GM15510 (cell line): ENCODE measurements around the gene POM121L2.

Experiments
- POLR2A ChIP-seq: IDR thresholded peaks from 3 replicates; pipeline ENCODE4 v1.6.1; 2011; ENCODE audit warnings: borderline replicate concordance; ENCODE audit not compliant: insufficient read length; ENCODE audit errors: extremely low read depth

The POM121L2 gene

DNA sequence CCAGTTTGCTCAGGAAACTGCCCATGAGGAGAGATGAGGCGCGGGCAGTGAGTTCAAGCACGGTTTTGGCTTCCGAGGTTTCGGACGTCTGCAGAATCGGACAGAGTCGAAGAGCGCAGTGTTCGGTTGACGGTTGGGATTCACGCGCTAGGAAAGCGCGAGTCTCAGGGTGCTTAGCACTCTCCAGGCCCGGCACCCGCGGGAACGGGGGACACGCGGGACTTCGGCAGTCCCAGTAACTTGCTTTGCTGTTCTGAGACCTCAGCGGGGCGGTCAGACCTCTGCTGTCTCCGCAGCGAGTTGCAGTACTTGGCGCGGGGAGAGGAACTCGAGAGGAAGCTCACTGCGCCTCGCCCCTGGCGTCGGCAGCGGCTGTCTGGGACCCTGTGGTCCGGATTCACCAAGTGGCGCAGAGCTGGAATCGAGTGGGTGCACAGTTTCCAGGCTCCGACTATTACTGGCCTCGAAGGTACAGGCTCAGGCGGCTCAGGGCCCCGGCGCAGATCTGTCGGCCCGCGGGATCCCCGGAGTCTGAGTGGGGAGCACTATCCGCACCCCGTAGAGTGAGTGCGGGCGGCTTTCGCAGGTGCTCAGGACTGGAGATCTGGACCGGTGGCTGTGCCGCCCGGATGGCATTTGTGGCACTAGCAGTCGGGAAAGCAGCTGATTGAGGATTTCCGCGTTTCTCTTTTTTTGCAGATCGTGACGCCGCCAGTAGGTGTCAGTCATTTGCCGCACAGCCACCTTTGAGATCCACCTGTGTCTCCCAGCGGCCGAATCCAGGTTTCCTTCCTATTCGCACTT is at the start of gene POM121L2:
Gene POM121L2, minus strand, starts transcription at position 128 of the 804 bp plus-strand sequence. Its CDS starts 103 bp downstream, at position 25.
- no peak for TF ChIP-seq POLR2A

GRCh38 chr6:27359231-27359630 is 47.2 kb upstream of the POM121L2 start:
- TF ChIP-seq POLR2A: no peak

GRCh38 chr6:27358786-27359185 is 46.7 kb upstream of the POM121L2 start:
- TF ChIP-seq POLR2A: no peak

- no peak for TF ChIP-seq POLR2A
These were observed 40.8 kb upstream of the POM121L2 start for GRCh38 chr6:27352850-27353249.

- TF ChIP-seq POLR2A: no peak
These were observed 22.1 kb upstream of the POM121L2 start for GRCh38 chr6:27334141-27334540.

DNA sequence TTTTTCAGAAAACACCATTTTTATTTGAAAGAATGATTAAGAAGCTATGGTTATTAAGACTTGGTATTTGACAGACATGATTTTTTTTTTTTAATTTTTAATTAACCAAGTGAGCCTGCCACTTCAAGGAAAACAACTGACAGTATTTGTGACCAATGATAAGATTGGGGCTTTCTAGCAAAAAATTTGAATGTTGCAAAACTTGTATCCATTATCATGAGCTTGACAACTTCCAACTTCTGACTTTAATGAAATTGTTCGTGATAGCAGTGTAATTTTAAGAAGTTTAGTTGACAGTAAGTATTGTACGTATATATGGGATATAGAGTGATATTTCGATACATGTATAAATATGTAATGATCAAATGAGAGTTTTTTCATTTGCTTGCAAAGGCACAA is 21.6 kb upstream of the POM121L2 start:
- TF ChIP-seq POLR2A: no peak

DNA sequence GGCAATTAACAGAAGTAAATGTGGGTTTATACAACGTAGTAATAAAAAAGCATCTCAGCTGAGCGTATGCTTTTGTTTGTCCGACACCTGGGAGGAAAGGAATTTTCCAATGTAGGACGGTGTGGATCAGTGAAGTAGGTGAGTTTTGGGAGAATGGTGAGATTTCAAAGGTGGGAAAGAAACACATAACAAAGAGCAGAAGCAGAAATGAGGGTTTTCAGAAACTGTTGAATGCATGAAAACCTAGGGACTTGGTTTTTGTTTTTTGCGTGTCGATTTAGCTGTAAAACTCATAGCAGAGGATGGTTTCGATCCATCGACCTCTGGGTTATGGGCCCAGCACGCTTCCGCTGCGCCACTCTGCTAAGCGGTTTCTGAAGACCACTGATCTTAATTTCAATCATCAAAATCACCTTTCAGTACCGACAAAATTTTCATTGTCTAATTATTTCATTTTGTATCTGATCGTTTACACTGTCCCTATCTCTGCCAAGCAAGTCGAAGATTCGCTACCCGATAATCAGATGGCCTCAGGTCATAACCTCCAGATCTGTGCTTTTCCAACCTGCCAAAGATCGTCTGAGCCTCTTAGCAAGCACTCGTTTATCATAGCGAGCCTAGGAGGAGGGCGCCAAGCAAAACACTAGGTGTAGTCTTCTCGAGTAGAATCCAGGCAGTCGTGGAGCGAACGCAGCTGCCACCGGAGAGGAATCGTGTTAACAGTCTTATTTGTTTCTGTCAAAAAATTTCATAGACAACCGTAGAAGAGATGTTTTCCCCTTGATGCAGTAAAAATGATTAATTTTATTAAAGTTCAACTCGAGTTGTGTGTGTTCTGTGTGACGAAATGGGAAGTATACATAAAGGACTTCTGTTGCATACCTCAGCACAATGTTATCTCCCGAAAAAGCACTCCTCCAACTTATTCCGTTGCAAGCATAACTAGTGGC is 20.9 kb upstream of the POM121L2 start:
- TF ChIP-seq POLR2A: no peak

DNA sequence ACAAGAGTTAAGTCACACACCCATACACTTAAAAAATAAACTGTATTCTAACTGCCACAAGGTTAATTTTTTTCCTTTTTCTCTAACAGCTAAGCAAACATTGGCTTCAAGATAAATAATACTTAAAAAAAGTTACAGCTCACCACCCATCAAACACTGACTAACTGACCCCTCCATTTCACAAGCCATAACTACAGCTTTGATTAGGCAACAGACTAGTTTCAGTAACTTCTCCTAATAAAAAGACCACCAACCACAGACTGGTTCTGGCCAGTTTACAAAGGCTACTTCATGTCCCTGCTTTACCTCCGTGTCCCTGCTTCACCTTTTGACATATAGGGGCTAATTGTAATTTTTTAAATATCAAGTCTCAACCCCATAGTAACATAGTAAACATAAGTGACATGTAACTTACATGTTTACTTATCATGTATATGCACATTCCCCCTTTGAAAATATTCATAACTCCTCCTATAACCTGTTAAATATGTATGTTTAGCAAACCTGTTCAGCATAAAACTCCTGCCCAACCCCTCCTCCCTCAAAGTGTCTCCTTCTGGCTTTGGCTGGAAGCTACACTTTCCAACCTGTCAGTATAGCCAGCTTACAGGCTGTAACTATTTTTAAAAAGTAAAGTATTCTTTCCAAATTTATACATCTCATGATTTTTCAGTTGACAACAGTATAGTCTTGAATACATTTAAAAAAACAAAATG is 15.1 kb upstream of the POM121L2 start:
- no peak for TF ChIP-seq POLR2A

GRCh38 chr6:27321901-27322300 is 9.8 kb upstream of the POM121L2 start:
- no peak for TF ChIP-seq POLR2A

GRCh38 chr6:27321370-27321769 is 9.3 kb upstream of the POM121L2 start:
- TF ChIP-seq POLR2A: no peak

GRCh38 chr6:27318973-27319372 is 6.9 kb upstream of the POM121L2 start:
- no peak for TF ChIP-seq POLR2A

DNA sequence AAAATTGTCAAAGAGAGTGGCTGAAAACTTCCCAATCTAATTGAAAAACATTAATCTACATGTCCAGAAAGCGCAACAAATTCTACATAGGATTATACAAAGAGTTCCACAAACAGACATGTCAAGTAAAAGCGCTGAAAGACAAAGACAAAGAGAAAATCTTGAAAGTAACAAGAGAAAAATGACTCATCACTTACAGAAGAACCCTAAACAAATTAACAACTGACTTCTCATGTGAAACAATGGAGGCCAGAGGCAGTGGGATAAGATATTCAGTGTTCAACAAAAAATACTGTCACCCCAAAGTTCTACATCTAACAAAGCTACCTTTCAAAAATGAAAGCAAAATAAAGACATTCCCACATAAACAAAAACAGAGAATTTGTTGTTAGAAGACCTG is 2.0 kb upstream of the POM121L2 start:
- no peak for TF ChIP-seq POLR2A

- TF ChIP-seq POLR2A: no peak
These were observed 838 bp upstream of the POM121L2 start for GRCh38 chr6:27312950-27313271.

DNA sequence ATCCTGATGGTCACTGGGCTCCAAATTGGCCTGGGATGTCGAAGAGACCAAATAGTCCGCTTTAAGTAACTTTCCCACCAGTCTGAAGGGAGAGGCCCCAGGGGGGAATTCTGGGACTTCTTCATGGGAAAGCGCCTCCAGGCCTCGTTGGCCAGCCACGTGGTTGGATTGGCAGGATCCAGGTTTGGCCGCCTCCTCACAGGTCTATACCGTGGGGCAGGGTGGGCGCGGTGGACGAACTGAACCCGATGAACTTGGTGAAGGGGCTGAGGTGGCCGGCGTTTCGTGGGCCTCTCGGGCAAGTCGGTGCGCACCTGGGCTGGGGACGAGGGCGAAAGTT is 297 bp downstream of the POM121L2 start:
- TF ChIP-seq POLR2A: no peak
